MM.1S (cell line): Measurements from ENCODE around the gene GLT8D1.

Experiments used
- DNase-seq: peaks from one replicate; pipeline ENCODE4 v3.0.0-alpha.2; 2015
- H2AFZ ChIP-seq: fragments of 300-600 bp; sonication (generic); 2 replicates; pipeline ENCODE4 v1.6.0; 2016; ENCODE audit warnings: antibody characterized with exemption, low read length
- H3F3A ChIP-seq: fragments of 300-600 bp; sonication (generic); 2 replicates; pipeline ENCODE4 v1.6.1; 2016; ENCODE audit warnings: mild to moderate bottlenecking, antibody characterized with exemption, low read length, moderate library complexity, mixed read lengths; ENCODE audit not compliant: insufficient read depth
- H3K27ac ChIP-seq: fragments of 300-600 bp; sonication (generic); 2 replicates; pipeline ENCODE4 v1.5.1; 2016; ENCODE audit warnings: mild to moderate bottlenecking, low read length
- H3K27me3 ChIP-seq: fragments of 300-600 bp; sonication (generic); replicated peaks from 2 replicates; pipeline ENCODE4 v1.6.0; 2016; ENCODE audit warnings: low read length; ENCODE audit not compliant: insufficient read depth
- H3K36me3 ChIP-seq: fragments of 300-600 bp; sonication (generic); replicated peaks from 2 replicates; pipeline ENCODE4 v1.6.1; 2016; ENCODE audit warnings: mild to moderate bottlenecking, low read length, mixed read lengths; ENCODE audit not compliant: insufficient read depth
- H3K4me1 ChIP-seq: fragments of 300-600 bp; sonication (generic); 2 replicates; pipeline ENCODE4 v1.6.1; 2016; ENCODE audit warnings: low read length, mixed read lengths
- H3K4me2 ChIP-seq: fragments of 300-600 bp; sonication (generic); 2 replicates; pipeline ENCODE4 v1.6.0; 2016; ENCODE audit warnings: low read depth, low read length
- H3K4me3 ChIP-seq: fragments of 300-600 bp; sonication (generic); 2 replicates; pipeline ENCODE4 v1.5.1; 2016; ENCODE audit warnings: low read length, mixed read lengths
- H3K79me2 ChIP-seq: fragments of 300-600 bp; sonication (generic); 2 replicates; pipeline ENCODE4 v1.6.1; 2016; ENCODE audit warnings: mixed run types, low read length, mixed read lengths
- H3K9ac ChIP-seq: fragments of 300-600 bp; sonication (generic); 2 replicates; pipeline ENCODE4 v1.6.1; 2016; ENCODE audit warnings: low read length, mixed read lengths
- H3K9me2 ChIP-seq: fragments of 300-600 bp; sonication (generic); replicated peaks from 2 replicates; pipeline ENCODE4 v1.6.1; 2016; ENCODE audit warnings: mild to moderate bottlenecking, low read length, mixed read lengths; ENCODE audit not compliant: insufficient read depth
- H3K9me3 ChIP-seq: fragments of 300-600 bp; sonication (generic); replicated peaks from 2 replicates; pipeline ENCODE4 v1.6.1; 2016; ENCODE audit warnings: mild to moderate bottlenecking, low read length, mixed read lengths; ENCODE audit not compliant: insufficient read depth
- H4K20me1 ChIP-seq: fragments of 300-600 bp; sonication (generic); 2 replicates; pipeline ENCODE4 v1.6.1; 2016; ENCODE audit warnings: mild to moderate bottlenecking, low read length, moderate library complexity, mixed read lengths; ENCODE audit not compliant: insufficient read depth
- CTCF ChIP-seq: fragments of 300-600 bp; sonication (generic); IDR thresholded peaks from 2 replicates; pipeline ENCODE4 v1.5.1; 2016; ENCODE audit warnings: antibody characterized with exemption, low read length, mixed read lengths
- EZH2 ChIP-seq: fragments of 300-600 bp; sonication (generic); optimal IDR thresholded peaks from 2 replicates; pipeline ENCODE3; 2017; ENCODE audit warnings: low read depth, mild to moderate bottlenecking, antibody characterized with exemption, low read length, mixed read lengths
- EZH2phosphoT487 ChIP-seq: fragments of 300-600 bp; sonication (generic); IDR thresholded peaks from 2 replicates; pipeline ENCODE4 v1.6.1; 2018; ENCODE audit warnings: antibody characterized with exemption, low read length

The GLT8D1 gene

GRCh38 chr3:52670621-52671521, 34.7 kb downstream of the GLT8D1 start:
- Histone ChIP-seq H3F3A (no peaks in the 10 kb centered on the region), H2AFZ (no peak overlapping the region), H3K9ac (no peak overlapping the region), H3K27me3 (no peaks in the 10 kb centered on the region), H3K9me2 (no peaks in the 10 kb centered on the region), H3K4me3 (no peak overlapping the region), H3K36me3 (peaks cover 5% of the 10 kb centered on the region; the same call in 1 of the 2 replicates), H3K4me2 (no peak overlapping the region), H3K4me1 (no peaks in the 10 kb centered on the region), H3K27ac (no peak overlapping the region), H3K79me2 (peaks cover 38% of the 10 kb centered on the region), H4K20me1 (no peaks in the 10 kb centered on the region), H3K9me3 (no peaks in the 10 kb centered on the region)
- no peak for DNase-seq
- no peak for TF ChIP-seq CTCF
- TF ChIP-seq EZH2phosphoT487 = no peak
- TF ChIP-seq EZH2 = no peak

- H4K20me1 ChIP-seq = no peaks in the 10 kb centered on the region
- H3K79me2 ChIP-seq = 0 out of 2 replicates have a peak, but pooled peaks cover 21% of the 10 kb centered on the region
- no peak for DNase-seq
- no peaks in the 10 kb centered on the region for H3F3A ChIP-seq
- peaks cover 7% of the 10 kb centered on the region; the same call in 1 of the 2 replicates for H3K36me3 ChIP-seq
- no peak for TF ChIP-seq EZH2phosphoT487
- H3K9ac ChIP-seq = no peak overlapping the region
- no peaks in the 10 kb centered on the region for H3K9me2 ChIP-seq
- H3K9me3 ChIP-seq = no peaks in the 10 kb centered on the region
- no peak overlapping the region for H3K4me3 ChIP-seq
- no peak overlapping the region for H3K4me2 ChIP-seq
- no peaks in the 10 kb centered on the region for H3K4me1 ChIP-seq
- H3K27me3 ChIP-seq = no peaks in the 10 kb centered on the region
- no peak overlapping the region for H3K27ac ChIP-seq
- H2AFZ ChIP-seq = no peak overlapping the region
These were observed 42.5 kb downstream of the GLT8D1 start for GRCh38 chr3:52663098-52663497.

GRCh38 chr3:52660046-52660445, 45.5 kb downstream of the GLT8D1 start:
- Histone ChIP-seq H3K9me2 (no peaks in the 10 kb centered on the region), H3K27ac (no peak overlapping the region), H3K4me1 (no peaks in the 10 kb centered on the region), H3K9ac (no peak overlapping the region), H3F3A (no peaks in the 10 kb centered on the region), H3K4me2 (no peak overlapping the region), H3K36me3 (peaks cover 7% of the 10 kb centered on the region; the same call in 1 of the 2 replicates), H3K79me2 (0 out of 2 replicates have a peak, but pooled peaks cover 18% of the 10 kb centered on the region), H3K9me3 (no peaks in the 10 kb centered on the region), H4K20me1 (no peaks in the 10 kb centered on the region), H3K27me3 (no peaks in the 10 kb centered on the region), H3K4me3 (no peak overlapping the region), H2AFZ (no peak overlapping the region)
- DNase-seq = no peak
- TF ChIP-seq EZH2phosphoT487 (no peak), EZH2 (no peak), CTCF (no peak)

- H3K36me3 ChIP-seq = peaks cover 10% of the 10 kb centered on the region; the same call in 1 of the 2 replicates
These were observed 49.7 kb downstream of the GLT8D1 start for GRCh38 chr3:52655895-52656294.

More at GRCh38 chr3:52655895-52656294, 49.7 kb downstream of the GLT8D1 start:
- Histone ChIP-seq H2AFZ (no peak overlapping the region), H3K9ac (no peak overlapping the region), H3K27ac (no peak overlapping the region), H3K4me2 (no peak overlapping the region), H3K9me2 (no peaks in the 10 kb centered on the region), H3K9me3 (no peaks in the 10 kb centered on the region), H3K4me1 (no peaks in the 10 kb centered on the region), H3K27me3 (no peaks in the 10 kb centered on the region), H3K4me3 (no peak overlapping the region), H3K79me2 (0 out of 2 replicates have a peak, but pooled peaks cover 8% of the 10 kb centered on the region), H3F3A (no peaks in the 10 kb centered on the region), H4K20me1 (no peaks in the 10 kb centered on the region)
- no peak for DNase-seq
- TF ChIP-seq CTCF (no peak), EZH2 (no peak), EZH2phosphoT487 (no peak)
